SU-DHL-6 (cell line): ENCODE results near the gene PDLIM5.

ENCODE experiments used
- CTCF ChIP-seq: fragments of 200-600 bp; sonication (generic); IDR thresholded peaks from one replicate; pipeline ENCODE4 v1.5.1; 2017; ENCODE audit warnings: antibody characterized with exemption, mild to moderate bottlenecking, low read length, moderate library complexity; ENCODE audit not compliant: insufficient read depth, poor library complexity, severe bottlenecking
- EZH2phosphoT487 ChIP-seq: fragments of 200-600 bp; sonication (generic), shearing (Covaris generic); conservative IDR thresholded peaks from 2 replicates; pipeline ENCODE4 v1.6.1; 2018; ENCODE audit warnings: mild to moderate bottlenecking, antibody characterized with exemption, low read length, moderate library complexity, mixed read lengths

- no peak for TF ChIP-seq CTCF
- no peak for TF ChIP-seq EZH2phosphoT487
Observed at GRCh38 chr4:94479358-94480141, 27.8 kb downstream of the PDLIM5 start.
